Measurements from ENCODE around the gene PET100.

GRCh38 chr19:7582446-7582845, 47.1 kb upstream of the PET100 start:
- no peak for TF ChIP-seq CTCF (IDR thresholded peaks at IDR 0.05; ENCODE audit: insufficient read depth, low read length)
- no peak for TF ChIP-seq SPI1 (IDR thresholded peaks at IDR 0.05; ENCODE audit: borderline replicate concordance, low read depth)
- no peak for TF ChIP-seq REST (IDR thresholded peaks at IDR 0.05; ENCODE audit: insufficient replicate concordance, low read depth)
